Endothelial cell of umbilical vein (primary cell): ENCODE measurements around the gene PRTN3.

Experiments
- POLR2A ChIP-seq: IDR thresholded peaks from 2 replicates; pipeline ENCODE4 v1.6.1; 2012; ENCODE audit warnings: low read depth, mild to moderate bottlenecking, control low read depth, low read length
- TF ChIP-seq, protein P1 (sequence below), 2 donors: IDR thresholded peaks; 1 replicate in 1 of 2; 2 replicates in 1 of 2; pipeline ENCODE4 v1.5.1; 2011; ENCODE audit warnings: low read length in 2 of 2, mild to moderate bottlenecking in 2 of 2, moderate library complexity in 2 of 2, control low read depth in 1 of 2, inconsistent platforms in 1 of 2, low read depth in 1 of 2; ENCODE audit not compliant: insufficient read depth in 1 of 2; ENCODE audit errors: extremely low read depth in 1 of 2

DNA sequence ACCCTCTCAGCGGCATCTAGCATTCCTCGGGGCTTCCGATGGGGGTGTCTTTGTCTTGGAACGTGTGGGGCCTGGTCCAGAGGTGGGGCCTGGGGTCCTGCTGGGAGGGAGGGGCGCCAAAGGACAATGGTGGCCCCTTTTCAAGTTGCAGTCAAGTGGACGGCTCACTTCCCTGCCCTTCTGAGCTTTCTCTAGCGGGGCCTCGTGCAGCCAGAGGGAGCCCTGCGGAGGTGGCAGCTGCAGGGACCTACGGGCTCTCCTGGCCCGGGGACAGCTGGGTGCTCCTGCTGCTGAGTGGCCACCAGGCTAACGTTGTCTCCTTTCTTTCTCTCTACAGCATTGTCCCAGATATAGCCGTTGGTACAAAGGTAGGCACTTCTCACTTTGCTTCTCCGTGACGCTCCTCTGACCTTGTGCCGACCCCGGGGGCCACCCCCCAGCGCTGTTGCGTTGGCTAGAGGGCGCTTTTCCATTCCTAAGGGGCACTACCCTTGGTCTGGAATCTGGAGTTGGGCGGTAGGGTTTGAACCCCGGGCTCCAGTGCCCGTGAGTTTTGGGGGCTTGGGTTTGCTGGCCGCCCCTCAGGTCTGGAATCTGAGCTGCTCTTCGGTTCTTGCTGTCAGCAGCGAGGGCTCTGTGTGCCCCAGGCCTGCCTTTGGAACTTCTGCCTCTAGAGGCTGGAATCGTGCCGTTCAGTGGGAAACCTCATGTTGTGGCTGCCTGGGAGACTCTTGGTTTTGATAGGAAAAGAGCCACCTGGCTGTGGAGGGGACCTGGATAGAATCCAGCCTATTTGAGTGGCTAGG lies 41.5 kb upstream of the PRTN3 start:
- TF ChIP-seq, protein P1, sequence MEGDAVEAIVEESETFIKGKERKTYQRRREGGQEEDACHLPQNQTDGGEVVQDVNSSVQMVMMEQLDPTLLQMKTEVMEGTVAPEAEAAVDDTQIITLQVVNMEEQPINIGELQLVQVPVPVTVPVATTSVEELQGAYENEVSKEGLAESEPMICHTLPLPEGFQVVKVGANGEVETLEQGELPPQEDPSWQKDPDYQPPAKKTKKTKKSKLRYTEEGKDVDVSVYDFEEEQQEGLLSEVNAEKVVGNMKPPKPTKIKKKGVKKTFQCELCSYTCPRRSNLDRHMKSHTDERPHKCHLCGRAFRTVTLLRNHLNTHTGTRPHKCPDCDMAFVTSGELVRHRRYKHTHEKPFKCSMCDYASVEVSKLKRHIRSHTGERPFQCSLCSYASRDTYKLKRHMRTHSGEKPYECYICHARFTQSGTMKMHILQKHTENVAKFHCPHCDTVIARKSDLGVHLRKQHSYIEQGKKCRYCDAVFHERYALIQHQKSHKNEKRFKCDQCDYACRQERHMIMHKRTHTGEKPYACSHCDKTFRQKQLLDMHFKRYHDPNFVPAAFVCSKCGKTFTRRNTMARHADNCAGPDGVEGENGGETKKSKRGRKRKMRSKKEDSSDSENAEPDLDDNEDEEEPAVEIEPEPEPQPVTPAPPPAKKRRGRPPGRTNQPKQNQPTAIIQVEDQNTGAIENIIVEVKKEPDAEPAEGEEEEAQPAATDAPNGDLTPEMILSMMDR (IDR thresholded peaks at IDR 0.05; ENCODE audit: extremely low read depth in 1 of 2, insufficient read depth in 1 of 2, low read depth in 1 of 2, low read length in 2 of 2) = peak in 1 of 2 donors; percentile 25
- no peak for TF ChIP-seq POLR2A
